ENCODE measurements around the gene CNTNAP5.

- TF ChIP-seq ZNF274 (IDR thresholded peaks at IDR 0.05; ENCODE audit: low read depth, low read length) (no peak), YY1 (IDR thresholded peaks at IDR 0.05; ENCODE audit: insufficient read depth, insufficient read length) (no peak), SUZ12 (IDR thresholded peaks at IDR 0.05; ENCODE audit: extremely low read depth, insufficient read depth, insufficient read length) (no peak)
Measured at GRCh38 chr2:124310671-124311070, 285.6 kb downstream of the CNTNAP5 start.
